NCI-H524 (cell line): ENCODE measurements around the gene ALOX5.
"Not testable (repeated sequence)": the region's sequence is repeated elsewhere in the genome, so short reads cannot be mapped to it uniquely, and the experiment has no call there.

ENCODE experiments used
- DNase-seq, 2 experiments: peaks; one replicate each; lab custom pipeline; 2025; lab: John Stamatoyannopoulos, UW

The ALOX5 gene

GRCh38 chr10:45468079-45468478 is 94.1 kb downstream of the ALOX5 start:
- DNase-seq: no peak

GRCh38 chr10:45470098-45471012 is 96.3 kb downstream of the ALOX5 start:
- no peak for DNase-seq

GRCh38 chr10:45471059-45471458 is 97.0 kb downstream of the ALOX5 start:
- DNase-seq: no peak

GRCh38 chr10:45471531-45472310 is 97.7 kb downstream of the ALOX5 start:
- no peak for DNase-seq

- no peak for DNase-seq
Observed at GRCh38 chr10:45473126-45473525, 99.1 kb downstream of the ALOX5 start.

- no peak for DNase-seq
Observed at GRCh38 chr10:45476559-45476958, 102.5 kb downstream of the ALOX5 start.

- no peak for DNase-seq
Observed at GRCh38 chr10:45480294-45480693, 106.3 kb downstream of the ALOX5 start.

- DNase-seq: not testable (repeated sequence)
Observed at GRCh38 chr10:45481100-45481499, 107.1 kb downstream of the ALOX5 start.

- no peak for DNase-seq
Observed at GRCh38 chr10:45483002-45483401, 109.0 kb downstream of the ALOX5 start.

- DNase-seq: no peak
Observed at GRCh38 chr10:45487735-45488134, 113.7 kb downstream of the ALOX5 start.

GRCh38 chr10:45488365-45488764 is 114.3 kb downstream of the ALOX5 start:
- no peak for DNase-seq

- no peak for DNase-seq
Observed at GRCh38 chr10:45490277-45490676, 116.3 kb downstream of the ALOX5 start.

- no peak for DNase-seq
Observed at GRCh38 chr10:45491061-45491460, 117.0 kb downstream of the ALOX5 start.
